HG02870 (cell line): ENCODE data around the gene GSS.

ENCODE experiments used
- ATAC-seq: cut with Tn5 transposase; IDR thresholded peaks from one replicate; pipeline ENCODE4 v1.9.1; 2021; ENCODE audit warnings: mild to moderate bottlenecking, moderate library complexity; ENCODE audit not compliant: unreplicated experiment

The GSS gene

GRCh38 chr20:34979366-34980153, 24.0 kb upstream of the GSS start:
- no peak for ATAC-seq

- ATAC-seq: no peak
Observed at GRCh38 chr20:34978092-34978744, 22.6 kb upstream of the GSS start.

- ATAC-seq: no peak
Observed at GRCh38 chr20:34977365-34978091, 21.9 kb upstream of the GSS start.

GRCh38 chr20:34976286-34976685, 20.7 kb upstream of the GSS start:
- ATAC-seq: no peak

- no peak for ATAC-seq
Observed at GRCh38 chr20:34974246-34974645, 18.6 kb upstream of the GSS start.

- no peak for ATAC-seq
Observed at GRCh38 chr20:34971561-34972235, 16.1 kb upstream of the GSS start.

GRCh38 chr20:34970846-34971560, 15.4 kb upstream of the GSS start:
- no peak for ATAC-seq

- no peak for ATAC-seq
Observed at GRCh38 chr20:34970193-34970840, 14.7 kb upstream of the GSS start.

GRCh38 chr20:34968042-34968775, 12.6 kb upstream of the GSS start:
- no peak for ATAC-seq

- no peak for ATAC-seq
Observed at GRCh38 chr20:34967421-34967820, 11.8 kb upstream of the GSS start.

- ATAC-seq: no peak
Observed at GRCh38 chr20:34965051-34965450, 9.4 kb upstream of the GSS start.

GRCh38 chr20:34964486-34964885, 8.9 kb upstream of the GSS start:
- no peak for ATAC-seq

- ATAC-seq: no peak
Observed at GRCh38 chr20:34956751-34957472, 1.3 kb upstream of the GSS start.

GRCh38 chr20:34956041-34956458, 444 bp upstream of the GSS start:
- no peak for ATAC-seq

GRCh38 chr20:34954904-34955230, 739 bp downstream of the GSS start:
- ATAC-seq: no peak

- ATAC-seq: no peak
Observed at GRCh38 chr20:34953960-34954359, 1.6 kb downstream of the GSS start.

GRCh38 chr20:34952671-34953070, 2.9 kb downstream of the GSS start:
- ATAC-seq: no peak

GRCh38 chr20:34951652-34952051, 4.0 kb downstream of the GSS start:
- no peak for ATAC-seq

- no peak for ATAC-seq
Observed at GRCh38 chr20:34951252-34951651, 4.4 kb downstream of the GSS start.
